Measurements from ENCODE around the gene C20orf202. TPM values are rescaled to one million over a fixed set of nuclear protein-coding genes. Genes with fewer than 3 reads are reported as not detected.

C20orf202 gene
- total and polyA plus RNA-seq, 9 of the 15 experiments (the other 6 are each of a cell fraction or from before 2014, with no cell fraction given), result 0.03 to 0.24 (median 0.15) TPM; not detected in 4

- TF ChIP-seq CHD7 (IDR thresholded peaks at IDR 0.05; ENCODE audit: low read depth, low read length), result no peak
- TF ChIP-seq ZNF282 (CRISPR knock-in tag; IDR thresholded peaks at IDR 0.05), result no peak
- TF ChIP-seq CXXC5 (CRISPR knock-in tag; IDR thresholded peaks at IDR 0.05), result no peak; the same call in 1 of the 2 replicates
- TF ChIP-seq CEBPZ (IDR thresholded peaks at IDR 0.05; ENCODE audit: borderline replicate concordance, low read depth, low read length), result no peak
- no peak for TF ChIP-seq HMGXB4 (CRISPR knock-in tag; IDR thresholded peaks at IDR 0.05)
- 0 out of 2 replicates have a peak, but pooled peaks have one; percentile 29 for TF ChIP-seq FOXJ2 (tag; IDR thresholded peaks at IDR 0.05)
- no peak for TF ChIP-seq PCBP2 (IDR thresholded peaks at IDR 0.05; ENCODE audit: low read depth, low read length, poor library complexity, severe bottlenecking)
- TF ChIP-seq TRIM24 (IDR thresholded peaks at IDR 0.05), result peak; percentile 99
- TF ChIP-seq ELK3 (CRISPR knock-in tag; IDR thresholded peaks at IDR 0.05), result no peak
- no peak for TF ChIP-seq MAZ (CRISPR knock-in tag; conservative IDR thresholded peaks at IDR 0.05 in 1 of 2, IDR thresholded peaks at IDR 0.05 in 1 of 2)
Observed at GRCh38 chr20:1255675-1256074, 52.4 kb downstream of the C20orf202 start (continued).
